HG03521 (cell line): ENCODE data around the gene ABCA10.
A peak's percentile ranks its signal among the peaks of the same experiment; 100 is the strongest.
"Not testable (repeated sequence)": the region's sequence is repeated elsewhere in the genome, so short reads cannot be mapped to it uniquely, and the experiment has no call there.

Experiments
- ATAC-seq: cut with Tn5 transposase; IDR thresholded peaks from one replicate; pipeline ENCODE4 v1.9.1; 2021; ENCODE audit warnings: mild to moderate bottlenecking, moderate library complexity; ENCODE audit not compliant: unreplicated experiment

ABCA10 gene

DNA sequence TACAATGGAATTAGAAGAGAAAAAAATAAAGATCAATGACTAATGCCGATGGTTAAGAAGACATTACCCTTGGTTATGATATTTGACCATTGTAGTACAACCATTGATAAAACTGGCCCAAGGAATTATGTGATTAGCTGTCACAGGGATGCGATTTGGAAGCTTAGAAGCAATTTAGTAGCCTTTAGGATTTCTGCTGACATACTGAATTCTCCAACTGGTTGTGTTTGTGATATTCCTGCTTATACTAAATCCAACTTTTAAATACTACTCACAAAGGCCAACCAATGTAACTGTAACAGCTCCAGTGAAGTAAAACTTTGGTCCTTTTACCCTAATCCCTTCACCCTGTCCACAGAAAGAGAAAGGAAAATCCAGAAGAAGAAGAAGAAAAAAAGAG, 55.5 kb downstream of the ABCA10 start:
- no peak for ATAC-seq

DNA sequence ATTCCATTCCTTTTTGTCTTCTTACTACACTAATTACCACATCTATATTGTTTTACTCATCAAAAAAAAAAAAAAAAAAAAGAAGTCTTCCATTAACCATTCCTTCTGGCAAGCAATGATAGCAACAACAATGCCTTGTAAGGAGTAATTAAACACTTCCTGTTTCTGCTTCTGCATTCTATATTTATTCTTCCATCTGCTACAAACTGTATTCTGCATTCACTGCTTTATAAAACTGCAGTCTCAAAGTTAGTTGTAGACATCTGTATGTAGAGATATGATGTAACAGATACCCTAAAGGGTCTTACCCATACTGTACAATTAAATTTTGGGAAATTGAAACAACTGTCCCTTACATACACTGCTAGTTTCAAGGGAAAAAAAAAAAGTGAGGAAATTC, 58.2 kb downstream of the ABCA10 start:
- ATAC-seq: no peak

DNA sequence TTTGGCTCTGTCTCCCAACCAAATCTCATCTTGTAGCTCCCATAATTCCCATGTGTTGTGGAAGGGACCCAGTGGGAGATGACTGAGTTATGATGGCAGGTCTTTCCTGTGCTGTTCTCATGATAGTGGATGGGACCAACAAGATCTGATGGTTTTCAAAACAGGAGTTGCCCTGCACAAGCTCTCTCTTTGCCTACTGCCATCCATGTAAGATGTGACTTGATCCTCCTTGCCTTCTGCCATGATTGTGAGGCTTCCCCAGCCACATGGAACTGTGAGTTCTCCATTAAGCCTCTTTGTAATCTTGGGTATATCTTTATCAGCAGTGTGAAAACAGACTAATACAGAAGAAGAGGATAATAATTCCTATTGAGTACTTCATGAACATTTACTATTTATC, 60.0 kb downstream of the ABCA10 start:
- not testable (repeated sequence) for ATAC-seq

DNA sequence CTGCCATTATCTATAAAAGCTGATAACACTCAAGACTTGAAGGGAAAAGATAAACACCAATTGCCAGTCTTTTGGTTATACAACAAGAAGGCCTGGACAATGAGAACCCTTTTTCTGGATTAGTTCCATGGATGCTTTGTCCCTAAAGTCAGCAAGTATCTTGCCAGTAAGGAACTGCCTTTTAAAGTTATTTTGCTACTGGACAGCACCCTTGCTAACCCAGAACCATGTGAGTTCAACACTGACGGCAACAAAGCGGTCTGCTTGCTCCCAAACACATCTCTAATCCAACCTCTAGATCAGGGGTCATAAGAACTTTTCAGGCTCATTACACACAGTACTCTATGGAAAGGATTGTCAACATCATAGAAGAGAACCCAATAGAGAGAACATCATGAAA, 61.7 kb downstream of the ABCA10 start:
- no peak for ATAC-seq

DNA sequence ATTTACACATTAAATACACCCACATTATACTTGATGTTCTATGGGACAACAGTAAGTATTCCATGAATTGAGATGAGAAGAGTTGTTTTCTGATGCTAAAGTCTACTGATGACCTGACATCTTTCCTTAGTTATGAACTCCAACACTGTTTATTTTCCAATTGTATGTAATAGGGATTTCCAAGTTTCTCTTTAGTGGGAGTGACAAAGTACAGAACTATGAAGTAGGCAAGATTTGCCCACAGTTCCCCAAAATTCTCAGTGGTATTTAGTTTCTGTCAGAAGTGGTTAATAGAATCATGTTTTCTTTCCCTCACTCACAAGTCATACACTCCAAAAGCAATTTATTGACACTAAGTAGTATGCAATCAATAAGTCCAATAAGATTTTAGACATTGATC, 64.4 kb downstream of the ABCA10 start:
- ATAC-seq: no peak

DNA sequence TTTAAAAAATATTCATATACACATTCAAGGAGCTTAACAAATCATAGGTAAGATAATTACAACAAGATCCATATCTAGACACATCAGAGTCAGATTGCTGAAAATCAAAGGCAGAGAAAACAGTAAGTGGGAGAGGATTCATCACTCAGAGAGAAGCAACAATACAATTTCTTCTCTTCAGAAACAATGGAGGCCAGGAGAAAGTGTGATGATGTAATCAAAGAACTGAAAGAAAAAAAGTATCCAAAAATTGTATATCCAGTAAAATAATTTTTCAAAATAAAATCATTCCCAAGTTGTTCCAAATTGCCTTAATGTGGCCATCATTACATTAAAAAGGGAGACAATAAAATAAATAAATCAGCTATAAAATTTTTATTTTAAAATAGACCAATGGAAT, 69.2 kb downstream of the ABCA10 start:
- ATAC-seq: no peak

DNA sequence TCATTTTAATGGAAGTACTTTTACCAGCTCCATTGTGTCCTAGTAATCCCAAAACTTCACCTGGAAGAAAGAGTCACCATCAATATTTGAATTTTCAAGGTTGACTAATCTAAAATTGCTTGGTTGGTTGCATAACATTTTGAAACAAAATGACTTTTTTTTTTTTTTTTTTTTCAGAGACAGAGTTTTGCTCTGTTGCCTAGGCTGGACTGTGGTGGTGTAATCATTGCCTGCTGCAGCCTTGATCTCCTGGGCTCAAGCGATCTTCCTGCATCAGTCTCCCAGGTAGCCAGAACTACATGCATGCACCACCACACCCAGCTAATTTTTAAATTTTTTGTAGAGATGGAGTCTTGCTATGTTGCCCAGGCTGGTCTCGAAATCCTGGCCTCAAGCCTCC, 74.4 kb downstream of the ABCA10 start:
- ATAC-seq: no peak

DNA sequence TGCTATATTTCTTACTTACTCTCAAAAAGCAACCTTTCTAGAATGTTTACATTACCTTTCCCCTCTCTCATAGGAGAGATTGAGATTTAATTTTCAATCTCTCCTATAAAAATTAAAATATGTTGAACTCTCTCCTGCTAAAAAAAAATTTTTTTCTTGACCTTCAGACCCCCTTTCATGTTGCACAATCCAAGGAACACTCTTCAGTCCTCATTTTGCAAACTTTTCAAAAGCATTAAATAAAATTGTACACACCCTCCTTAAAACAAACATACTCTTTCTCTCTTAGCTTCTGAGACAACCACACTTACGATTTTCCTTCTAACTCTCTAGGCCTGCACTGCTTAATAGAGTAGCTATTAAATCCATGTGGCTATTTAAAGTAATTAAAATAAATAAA, 78.3 kb downstream of the ABCA10 start:
- ATAC-seq: no peak

DNA sequence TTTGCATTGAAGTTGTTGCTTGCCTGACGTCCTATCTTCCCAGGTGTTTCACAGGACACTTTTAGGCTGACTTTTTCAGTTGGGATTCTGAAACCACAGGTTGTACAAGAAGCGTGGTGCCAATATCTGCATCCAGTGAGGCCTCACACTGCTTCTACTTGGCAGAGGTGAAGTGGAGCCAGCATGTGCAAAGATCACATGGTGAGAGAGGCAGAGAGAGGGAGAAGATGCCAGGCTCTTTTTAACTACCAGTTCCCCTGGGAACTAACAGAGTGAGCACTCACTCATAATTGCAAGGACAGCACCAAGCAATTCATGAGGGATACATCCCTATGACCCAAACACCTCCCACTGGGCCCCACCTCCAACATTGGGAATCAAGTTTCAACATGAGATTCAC, 81.2 kb downstream of the ABCA10 start:
- no peak for ATAC-seq

DNA sequence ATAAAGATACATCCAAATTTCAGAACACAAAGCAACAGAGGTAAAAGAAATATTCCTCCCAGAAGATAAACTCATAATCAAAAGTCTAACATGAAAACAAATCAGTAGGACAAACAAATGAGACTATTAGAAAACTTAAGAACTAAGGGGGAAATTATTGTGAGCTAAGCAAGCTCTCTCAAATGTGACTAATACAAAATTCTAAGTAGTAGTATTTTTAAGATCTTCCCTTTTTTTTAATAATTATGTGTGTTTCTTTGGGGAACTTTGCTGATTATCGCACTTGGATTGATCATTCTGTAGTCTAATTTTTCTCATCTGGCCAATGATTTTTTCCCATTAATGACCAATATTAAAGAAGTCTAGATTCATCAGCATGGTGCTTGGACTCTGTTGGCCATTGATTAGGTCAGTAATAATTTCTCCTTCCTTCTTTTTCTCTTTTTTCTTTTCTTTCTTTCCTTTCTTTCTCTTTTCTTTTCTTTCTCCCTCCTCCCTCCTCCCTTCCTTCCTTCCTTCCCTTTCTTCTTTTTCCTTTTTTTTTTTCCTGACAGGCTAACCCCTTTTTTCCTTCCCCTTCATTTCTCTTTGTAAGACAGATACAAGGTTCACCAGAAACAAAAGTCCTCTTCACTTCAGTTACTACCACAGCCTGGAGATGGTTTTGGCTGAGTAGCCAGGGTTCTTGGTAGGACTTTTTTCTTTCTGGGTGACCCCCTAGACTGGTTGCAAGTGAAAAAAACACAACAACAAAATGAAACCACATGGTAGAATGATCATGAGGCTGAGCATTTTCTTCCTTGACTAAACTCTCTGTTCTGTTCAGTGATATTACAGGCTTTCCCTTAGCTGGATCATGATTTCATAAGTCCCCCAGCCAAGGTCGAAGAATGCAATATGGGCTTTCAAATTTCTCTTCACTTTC, 84.0 kb downstream of the ABCA10 start:
- no peak for ATAC-seq

DNA sequence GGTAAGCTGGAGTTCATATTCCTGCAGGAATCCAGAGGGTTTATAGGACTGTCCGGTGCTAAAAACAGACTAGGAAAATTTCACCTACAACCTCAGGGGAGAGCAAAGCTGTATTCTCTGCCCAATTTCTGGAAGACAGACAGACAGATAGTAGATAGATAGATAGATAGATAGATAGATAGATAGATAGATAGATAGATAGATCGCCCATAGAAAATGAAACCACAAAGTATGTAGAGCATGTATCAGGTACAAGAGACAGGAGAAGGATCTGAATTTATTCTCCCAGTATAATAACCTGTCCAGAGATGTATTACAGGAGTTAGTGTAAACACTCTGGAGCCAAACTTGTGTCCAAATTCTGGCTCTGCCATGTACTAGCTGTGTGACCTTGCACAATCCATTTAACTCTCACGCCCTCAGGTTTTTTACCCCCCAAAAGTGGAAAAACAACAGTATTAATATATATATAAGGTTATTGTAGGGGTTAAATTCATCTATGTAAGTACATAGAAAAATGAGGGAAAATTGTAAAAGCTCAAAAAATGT, 84.9 kb downstream of the ABCA10 start:
- ATAC-seq: no peak

DNA sequence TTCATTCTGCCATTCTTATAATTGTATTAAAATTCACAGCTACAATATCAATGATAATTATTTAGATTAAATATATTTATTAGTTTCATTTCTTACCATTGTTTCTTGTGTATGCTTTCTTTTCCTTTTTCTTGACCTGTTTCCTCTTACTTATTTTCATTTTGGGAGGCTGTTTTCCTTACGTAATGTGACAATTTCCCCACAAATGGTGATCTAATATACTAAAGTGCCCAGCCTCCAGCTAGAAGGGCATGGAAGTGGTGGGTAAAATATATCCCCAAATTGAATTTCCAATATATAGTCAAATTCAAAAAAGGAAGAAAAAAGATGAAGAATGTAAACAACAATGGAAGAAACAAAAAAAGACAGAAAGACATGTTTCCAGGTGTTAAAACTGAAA, 85.5 kb downstream of the ABCA10 start:
- ATAC-seq: no peak

DNA sequence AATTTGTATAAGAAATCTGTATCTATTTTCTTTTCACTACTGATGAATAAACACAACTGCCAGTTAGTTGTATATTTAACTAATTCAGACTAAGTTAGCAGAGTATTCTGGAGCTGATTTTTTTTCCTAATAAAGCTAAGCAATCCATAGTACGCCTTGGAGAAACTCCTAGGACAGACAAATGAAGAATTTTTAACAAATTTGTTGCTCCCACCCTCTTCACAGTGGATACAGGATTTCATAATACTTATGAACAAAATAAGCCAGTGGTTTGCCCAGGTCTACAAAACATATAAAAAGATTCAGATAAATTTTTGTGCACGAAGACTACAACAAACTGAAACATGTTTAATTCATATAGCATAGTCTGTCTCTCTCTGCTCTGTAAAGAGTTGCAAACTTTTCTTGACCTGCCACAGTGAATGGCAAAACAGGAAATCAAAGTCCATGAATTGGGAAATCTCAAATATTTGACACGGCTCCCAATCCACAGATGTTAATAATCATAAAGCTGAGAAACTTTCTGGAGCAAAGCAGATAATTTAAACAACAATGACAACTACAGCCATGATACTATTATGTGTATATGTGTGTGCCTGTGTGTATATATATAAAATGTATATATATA, 86.3 kb downstream of the ABCA10 start:
- ATAC-seq: no peak

DNA sequence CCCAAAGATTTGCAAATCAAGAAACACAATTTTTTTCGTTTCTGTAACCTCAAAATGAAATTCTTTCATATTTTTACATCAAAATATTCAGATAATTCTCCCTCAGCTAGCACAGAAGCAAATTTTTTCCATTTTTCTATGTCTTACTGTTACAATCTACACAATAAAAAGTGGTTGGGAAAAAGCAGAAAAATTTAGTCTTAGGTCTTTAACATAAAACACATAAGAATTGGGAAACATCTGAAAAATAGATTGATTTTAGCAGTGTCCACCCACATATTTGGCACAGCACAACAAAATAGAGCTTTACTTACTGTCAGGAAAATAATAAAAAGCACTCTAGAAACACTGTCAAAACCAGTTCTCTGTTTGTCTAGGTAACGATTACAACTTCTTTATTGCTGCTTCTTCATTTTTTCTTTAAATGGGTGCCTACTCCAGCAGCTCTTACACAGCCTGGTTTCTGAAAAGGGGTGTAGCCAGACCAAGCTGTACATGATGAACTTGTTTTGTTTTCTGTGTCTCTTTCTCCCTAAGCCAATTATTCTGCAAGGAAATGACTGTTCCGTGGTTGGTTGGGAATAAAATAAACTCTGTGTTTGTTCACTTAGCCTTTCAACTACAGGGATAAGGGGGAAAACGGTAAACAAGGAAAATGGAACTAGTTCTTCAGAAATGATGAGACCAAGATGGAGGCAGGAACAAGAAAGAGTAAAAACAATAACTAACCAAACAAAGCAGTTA, 87.0 kb downstream of the ABCA10 start, which contains the start of gene ABCA6:
Gene ABCA6, minus strand, starts transcription at position 465 of the 744 bp plus-strand sequence. CDS start 1,192 bp downstream, outside the sequence.
- no peak for ATAC-seq

DNA sequence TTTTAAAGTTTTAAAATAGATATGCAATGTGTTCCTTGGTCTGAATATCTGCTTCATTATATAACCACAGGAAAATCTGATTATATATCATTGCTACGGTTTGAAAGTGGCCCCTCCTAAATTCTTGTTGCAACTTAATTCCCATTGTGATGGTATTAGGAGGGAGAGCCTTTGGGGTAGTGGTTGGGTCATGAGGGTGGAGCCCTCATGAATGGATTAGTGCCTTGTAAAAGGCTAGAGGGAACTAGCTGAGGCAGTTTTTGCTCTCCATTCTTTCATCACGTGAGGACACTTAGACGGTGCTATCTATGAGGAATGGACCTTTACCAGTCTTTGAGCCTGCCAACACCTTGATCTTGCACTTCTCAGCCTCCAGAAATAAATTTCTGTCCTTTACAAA, 94.5 kb downstream of the ABCA10 start:
- no peak for ATAC-seq

DNA sequence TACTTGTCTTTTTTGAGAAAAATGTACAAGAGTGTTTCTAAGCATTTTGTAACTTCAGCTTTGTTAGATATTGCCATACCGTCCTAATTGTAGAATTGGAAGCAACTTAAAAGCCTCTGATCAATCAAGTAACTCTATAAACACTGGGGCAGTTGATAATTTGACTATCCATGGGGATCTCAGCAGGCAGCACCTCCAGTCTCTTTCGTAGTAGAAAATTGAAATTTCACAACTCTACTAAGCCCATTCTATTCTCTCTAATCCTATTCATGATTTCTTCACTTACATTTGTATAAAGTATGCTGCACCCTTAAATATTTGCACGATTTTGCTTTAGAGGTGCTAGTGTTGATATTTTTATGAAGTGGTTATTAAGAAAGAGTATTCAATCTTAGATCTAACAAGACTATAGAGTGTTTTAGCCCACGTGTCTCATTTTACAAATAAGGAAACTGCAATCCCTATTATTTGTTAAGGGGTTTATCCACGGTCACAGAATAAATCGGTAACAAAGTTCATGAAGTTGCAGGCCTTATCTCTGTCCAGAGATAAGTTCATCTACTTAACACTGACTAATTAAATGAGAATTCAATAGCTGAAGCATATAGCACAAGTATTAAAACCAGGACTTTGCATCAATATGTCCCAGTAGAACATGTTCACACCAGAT, 97.9 kb downstream of the ABCA10 start:
- ATAC-seq: no peak

DNA sequence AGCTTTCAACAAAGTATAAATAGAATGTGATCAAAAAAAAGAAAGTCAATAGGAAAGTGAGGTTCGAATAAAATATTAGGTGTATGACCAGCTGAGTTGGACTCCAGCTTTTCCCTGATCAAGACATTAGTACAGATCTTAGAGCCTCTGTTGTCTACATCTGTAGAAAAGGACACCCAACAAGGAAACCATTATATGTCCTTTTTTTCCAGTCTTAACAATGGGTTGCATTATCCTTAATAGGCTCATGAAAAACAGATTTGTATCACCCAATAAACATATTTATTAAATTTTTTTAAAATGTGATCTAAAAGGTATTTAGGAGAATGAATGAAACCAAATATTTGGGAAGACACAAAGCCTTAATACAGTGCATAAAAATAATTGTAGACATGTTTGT, 105.0 kb downstream of the ABCA10 start:
- ATAC-seq: no peak

DNA sequence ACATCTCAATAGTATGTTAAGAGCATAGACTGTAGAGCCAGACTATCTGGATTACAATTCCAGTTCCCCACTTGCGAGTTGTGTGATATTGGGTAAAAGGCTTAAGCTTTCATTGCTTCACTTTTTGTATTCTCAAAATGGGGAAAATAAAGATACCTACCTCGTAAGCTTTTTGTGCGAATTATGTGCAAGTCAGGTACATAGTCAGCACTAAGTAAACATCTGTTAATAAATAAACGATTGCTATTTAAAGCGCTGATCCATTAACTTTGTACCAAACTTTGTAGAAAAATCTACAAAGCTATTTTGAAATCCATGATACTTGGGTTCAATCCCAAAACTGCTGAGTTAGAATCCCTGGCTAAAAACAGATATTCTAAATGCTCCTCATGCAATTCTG, 106.6 kb downstream of the ABCA10 start:
- ATAC-seq: no peak

DNA sequence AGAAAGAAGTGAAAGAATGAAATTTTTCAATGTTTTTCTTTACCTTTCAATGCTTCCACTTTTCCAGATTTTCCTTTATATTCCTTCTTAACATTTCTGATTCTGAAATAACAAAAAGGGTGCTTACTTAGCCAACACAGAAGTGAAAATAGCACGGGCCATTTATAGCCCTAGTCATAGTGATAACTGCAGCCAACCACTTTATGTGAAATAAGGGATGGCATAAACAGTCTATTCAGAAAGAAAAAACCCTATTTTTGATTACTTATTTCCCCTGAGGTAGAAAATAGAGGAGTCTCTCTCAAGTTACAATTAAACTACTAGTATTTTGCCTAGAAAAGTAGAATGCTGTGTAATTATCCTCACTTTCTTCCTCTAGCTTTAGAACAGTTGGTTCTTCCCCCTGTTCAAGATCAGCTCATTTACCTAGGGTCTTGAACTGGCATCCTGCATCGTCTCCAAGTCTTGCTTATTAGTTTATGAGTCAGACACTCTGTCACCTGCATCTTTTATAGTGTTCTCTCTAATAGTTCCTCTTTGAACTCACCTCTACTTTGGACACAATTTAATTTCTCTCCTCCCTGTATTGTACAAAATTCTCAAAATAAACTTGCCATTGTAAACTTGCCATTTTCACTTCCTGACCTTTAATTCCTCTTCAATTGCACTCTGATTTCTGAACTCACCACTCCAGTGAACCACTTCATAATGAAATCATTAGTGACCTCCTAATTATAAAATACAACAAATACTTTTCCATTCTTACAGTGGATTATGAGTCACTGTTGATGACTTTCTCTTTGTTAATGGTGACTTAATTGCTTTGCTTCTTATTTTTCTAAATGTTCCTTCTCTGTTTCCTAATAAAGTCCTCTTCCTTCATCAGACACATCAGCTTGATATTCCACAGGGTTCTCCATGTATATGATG, 110.5 kb downstream of the ABCA10 start:
- peak; percentile 38 for ATAC-seq

DNA sequence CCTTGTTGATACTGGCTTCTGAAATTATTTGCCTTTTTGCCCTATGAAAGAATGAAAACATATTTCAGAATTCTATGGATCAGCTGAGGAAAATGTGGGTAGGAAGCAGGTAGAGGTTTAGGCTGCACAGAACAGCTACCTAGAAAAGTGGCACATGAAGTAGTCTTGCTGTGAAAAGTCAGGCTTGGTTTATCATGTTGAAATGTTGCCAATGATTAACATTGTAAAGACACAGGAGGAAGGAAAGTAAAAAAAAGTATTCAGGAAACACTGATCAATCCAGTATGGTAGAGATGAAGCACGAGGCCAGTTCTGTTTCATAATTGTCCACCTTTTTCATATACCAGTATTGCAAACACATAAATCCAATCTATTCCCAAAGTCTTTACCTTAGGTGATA, 116.8 kb downstream of the ABCA10 start:
- no peak for ATAC-seq
